Measurements from ENCODE around the gene SLC25A53. TPM values are rescaled to one million over a fixed set of nuclear protein-coding genes. Genes with fewer than 3 reads are reported as not detected.
"Not testable (repeated sequence)": the region's sequence is repeated elsewhere in the genome, so short reads cannot be mapped to it uniquely, and the experiment has no call there.

Gene SLC25A53
- polyA plus RNA-seq, 2 donors, result 2.9 to 4.1 TPM

DNA sequence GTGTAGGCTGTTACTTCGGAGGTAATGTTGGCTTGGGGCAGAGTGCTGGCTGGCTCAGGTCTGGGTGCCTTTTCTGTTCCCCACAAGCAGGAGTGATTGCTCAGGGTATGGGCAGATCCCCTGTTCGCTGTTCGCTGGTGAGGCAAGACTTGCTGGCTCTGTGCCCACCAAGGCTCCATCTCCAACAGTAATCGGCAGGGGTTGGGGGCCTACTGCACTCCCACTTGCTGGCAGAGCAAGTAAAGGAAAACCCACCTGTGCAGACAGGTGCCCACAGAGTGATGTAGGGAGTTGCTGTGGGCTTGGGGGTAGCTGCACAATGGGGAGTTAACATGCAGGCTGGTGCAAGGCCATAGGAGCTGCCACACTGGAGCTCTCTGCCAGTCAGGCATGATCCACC, 72.7 kb downstream of the SLC25A53 start:
- Histone ChIP-seq H3K4me3 (ENCODE audit: low read depth in 1 of 2, low read length in 2 of 2) (no peak overlapping the region), H3K9me3 (ENCODE audit: control insufficient read depth in 2 of 2, insufficient read depth in 1 of 2, low read depth in 1 of 2, low read length in 1 of 2) (peaks cover 0 to 3% of the 10 kb centered on the region in 2 donors), H3K27me3 (ENCODE audit: control insufficient read depth in 1 of 2, insufficient read depth in 2 of 2, low read length in 2 of 2) (peaks cover 0 to 4% of the 10 kb centered on the region in 2 donors), H3K4me1 (ENCODE audit: control insufficient read depth in 2 of 2, insufficient read depth in 2 of 2, low read length in 1 of 2) (no peaks in the 10 kb centered on the region), H3K36me3 (ENCODE audit: control insufficient read depth in 2 of 2, insufficient read depth in 2 of 2, low read length in 1 of 2) (no peaks in the 10 kb centered on the region), H3K27ac (ENCODE audit: low read depth in 2 of 2, low read length in 1 of 2) (no peak overlapping the region)
- 75 to 78% methylated on average over 4 of the region's 4 CpGs for WGBS, 2 donors

DNA sequence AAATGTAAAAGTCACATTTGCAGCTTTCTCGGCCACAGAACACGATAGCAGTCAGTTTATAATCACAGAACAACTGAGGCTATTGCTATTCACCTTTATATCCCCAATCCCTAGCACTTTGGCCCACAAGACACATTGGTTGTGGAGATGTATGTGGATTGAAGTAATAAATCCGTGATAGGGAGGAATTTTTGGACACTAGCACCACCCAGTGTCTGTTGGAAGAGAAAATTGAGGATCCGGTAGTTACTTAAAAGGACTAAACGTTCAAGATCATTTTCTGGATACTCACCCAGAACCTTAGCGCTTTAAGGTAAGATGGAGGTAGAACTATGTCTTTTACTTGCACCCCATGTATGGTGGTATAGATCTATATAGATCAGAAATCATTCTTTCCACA, 79.0 kb downstream of the SLC25A53 start:
- no CpG with 5 or more reads among the region's 6 CpGs for WGBS, 2 donors

DNA sequence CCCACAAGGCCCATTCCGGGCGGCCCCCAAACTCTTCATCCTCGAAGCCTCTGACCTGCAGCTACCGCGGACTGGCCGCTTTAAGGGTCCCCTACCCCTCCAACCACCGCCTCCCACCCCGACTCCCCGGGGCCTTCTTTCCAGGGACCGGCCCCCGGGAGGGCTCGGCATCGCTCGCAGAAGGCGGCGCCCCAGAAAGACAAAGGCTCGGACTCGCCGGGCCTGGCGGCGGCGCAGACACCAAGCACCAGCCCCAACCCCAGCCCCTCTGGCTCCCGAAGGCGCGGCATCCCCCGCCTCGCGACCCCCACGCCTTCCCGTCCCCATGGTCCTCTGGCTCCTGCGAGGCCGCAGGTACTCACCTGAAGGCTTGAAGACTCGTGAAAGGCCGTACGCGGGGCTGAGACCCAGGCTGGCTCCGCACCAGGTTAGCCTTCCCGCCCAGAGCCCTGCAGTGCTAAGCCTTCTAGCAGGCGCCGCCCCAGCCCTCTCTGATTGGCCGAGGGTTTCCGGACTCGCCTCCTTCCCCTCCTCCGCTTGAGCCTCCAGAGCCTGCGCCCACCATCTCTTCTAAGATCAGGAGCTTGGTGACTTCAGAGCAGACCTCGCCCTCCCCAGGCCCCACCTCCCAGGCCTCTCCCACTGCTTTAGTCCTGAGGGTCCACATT, 80.9 kb downstream of the SLC25A53 start, which contains the start of gene TMSB15C:
TSS of gene TMSB15C (minus strand) at position 459 of the 668 bp plus-strand sequence.
- H3K4me3 ChIP-seq (ENCODE audit: low read depth in 1 of 2, low read length in 2 of 2); H3K36me3 ChIP-seq (ENCODE audit: control insufficient read depth in 2 of 2, insufficient read depth in 2 of 2, low read length in 1 of 2); H3K27ac ChIP-seq (ENCODE audit: low read depth in 2 of 2, low read length in 1 of 2); H3K4me1 ChIP-seq (ENCODE audit: control insufficient read depth in 2 of 2, insufficient read depth in 2 of 2, low read length in 1 of 2); H3K9me3 ChIP-seq (ENCODE audit: control insufficient read depth in 2 of 2, insufficient read depth in 1 of 2, low read depth in 1 of 2, low read length in 1 of 2); H3K27me3 ChIP-seq (ENCODE audit: control insufficient read depth in 1 of 2, insufficient read depth in 2 of 2, low read length in 2 of 2): not testable (repeated sequence)
- no CpG with 5 or more reads among the region's 46 CpGs for WGBS, 2 donors

More for the DNA sequence above, 79.0 kb downstream of the SLC25A53 start:
- H3K27ac ChIP-seq (ENCODE audit: low read depth in 2 of 2, low read length in 1 of 2); H3K9me3 ChIP-seq (ENCODE audit: control insufficient read depth in 2 of 2, insufficient read depth in 1 of 2, low read depth in 1 of 2, low read length in 1 of 2); H3K27me3 ChIP-seq (ENCODE audit: control insufficient read depth in 1 of 2, insufficient read depth in 2 of 2, low read length in 2 of 2); H3K4me1 ChIP-seq (ENCODE audit: control insufficient read depth in 2 of 2, insufficient read depth in 2 of 2, low read length in 1 of 2); H3K36me3 ChIP-seq (ENCODE audit: control insufficient read depth in 2 of 2, insufficient read depth in 2 of 2, low read length in 1 of 2); H3K4me3 ChIP-seq (ENCODE audit: low read depth in 1 of 2, low read length in 2 of 2): not testable (repeated sequence)

DNA sequence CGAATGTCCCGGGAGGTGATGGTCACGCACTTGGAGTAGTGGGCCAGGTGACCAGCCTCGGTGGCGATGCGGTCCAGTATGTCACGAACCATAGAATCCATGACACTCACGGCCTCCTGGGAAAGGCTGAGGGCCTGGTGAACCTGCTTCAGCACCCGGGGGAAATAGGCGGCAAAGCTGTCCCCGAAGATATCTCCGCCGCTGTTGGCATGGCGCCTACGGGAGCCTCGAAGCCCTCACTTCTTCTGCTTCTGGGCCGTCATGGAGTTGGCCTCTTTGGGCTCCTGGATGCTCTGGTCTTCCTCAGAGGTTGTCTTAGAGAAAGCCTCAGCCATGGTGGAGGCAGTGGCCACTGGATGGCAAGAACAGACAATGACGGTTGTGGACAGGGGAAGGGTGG, 94.2 kb downstream of the SLC25A53 start:
- 95 to 97% methylated on average over 9 to 10 of the region's 18 CpGs for WGBS, 2 donors
- H3K36me3 ChIP-seq (ENCODE audit: control insufficient read depth in 2 of 2, insufficient read depth in 2 of 2, low read length in 1 of 2); H3K4me1 ChIP-seq (ENCODE audit: control insufficient read depth in 2 of 2, insufficient read depth in 2 of 2, low read length in 1 of 2); H3K27ac ChIP-seq (ENCODE audit: low read depth in 2 of 2, low read length in 1 of 2); H3K4me3 ChIP-seq (ENCODE audit: low read depth in 1 of 2, low read length in 2 of 2); H3K9me3 ChIP-seq (ENCODE audit: control insufficient read depth in 2 of 2, insufficient read depth in 1 of 2, low read depth in 1 of 2, low read length in 1 of 2); H3K27me3 ChIP-seq (ENCODE audit: control insufficient read depth in 1 of 2, insufficient read depth in 2 of 2, low read length in 2 of 2): not testable (repeated sequence)

DNA sequence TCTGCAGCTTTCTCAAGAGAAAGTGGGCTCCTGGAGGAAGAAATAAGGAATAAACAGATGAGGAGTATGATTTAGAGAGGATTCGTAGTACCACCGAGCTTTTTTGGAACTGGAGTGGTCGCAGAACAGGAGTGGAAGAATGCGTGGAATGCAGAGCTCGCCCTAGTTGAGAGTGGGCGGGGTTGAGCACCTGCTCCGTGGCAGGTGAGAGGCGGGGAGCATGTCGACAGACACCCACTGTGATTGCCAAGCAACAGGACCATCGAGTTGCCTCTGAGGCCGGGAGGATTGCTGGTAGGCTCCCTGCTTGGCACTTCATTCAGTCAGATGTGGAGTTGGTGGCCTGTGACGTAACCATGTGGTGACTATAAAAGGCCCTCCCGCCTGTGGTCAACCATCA, 101.9 kb downstream of the SLC25A53 start:
- not testable (repeated sequence) for H3K4me3 ChIP-seq (ENCODE audit: low read depth in 1 of 2, low read length in 2 of 2); H3K27ac ChIP-seq (ENCODE audit: low read depth in 2 of 2, low read length in 1 of 2); H3K4me1 ChIP-seq (ENCODE audit: control insufficient read depth in 2 of 2, insufficient read depth in 2 of 2, low read length in 1 of 2); H3K36me3 ChIP-seq (ENCODE audit: control insufficient read depth in 2 of 2, insufficient read depth in 2 of 2, low read length in 1 of 2); H3K9me3 ChIP-seq (ENCODE audit: control insufficient read depth in 2 of 2, insufficient read depth in 1 of 2, low read depth in 1 of 2, low read length in 1 of 2); H3K27me3 ChIP-seq (ENCODE audit: control insufficient read depth in 1 of 2, insufficient read depth in 2 of 2, low read length in 2 of 2)
- no CpG with 5 or more reads among the region's 13 CpGs for WGBS, 2 donors

Other genes with a start within 250 kb of the SLC25A53 start
- 1 to 10 TPM; 1.1 to 2.1 TPM for gene TMSB15B, start 194.4 kb downstream of the SLC25A53 start, polyA plus RNA-seq
- not detected for gene H2BW1, start 143.3 kb downstream of the SLC25A53 start, polyA plus RNA-seq
- gene H2BW2, start 117.1 kb downstream of the SLC25A53 start, polyA plus RNA-seq, result not detected
- gene TMSB15C, start 80.8 kb downstream of the SLC25A53 start, polyA plus RNA-seq, result under 1 TPM; 0.24 to 0.28 TPM
- under 1 TPM; 0.51 to 0.71 TPM for gene ZCCHC18, start 44.5 kb downstream of the SLC25A53 start, polyA plus RNA-seq
- gene FAM199X, start 9.4 kb upstream of the SLC25A53 start, polyA plus RNA-seq, result 1 to 10 TPM; 4.5 to 5.8 TPM
- gene ESX1, start 97.9 kb upstream of the SLC25A53 start, polyA plus RNA-seq, result not detected